Thyroid gland (tissue), 4 donors: ENCODE measurements around the gene METTL21C.

Experiments used
- POLR2A ChIP-seq, 2 donors: fragments of 450-650 bp; IDR thresholded peaks; one replicate each; pipeline ENCODE4 v1.6.1; 2017; ENCODE audit warnings: antibody characterized with exemption in 2 of 2, mild to moderate bottlenecking in 2 of 2, moderate library complexity in 1 of 2
- TF ChIP-seq, protein P1 (sequence below), 6 experiments: fragments of 200-600 bp in 3 of 6; fragments of 450-650 bp in 3 of 6; sonication (generic) in 3 of 6; IDR thresholded peaks; one replicate each; pipeline ENCODE4 v1.5.1; 2016 to 2019; ENCODE audit warnings: antibody characterized with exemption in 6 of 6, mild to moderate bottlenecking in 2 of 6, inconsistent platforms in 1 of 6, moderate library complexity in 1 of 6

DNA sequence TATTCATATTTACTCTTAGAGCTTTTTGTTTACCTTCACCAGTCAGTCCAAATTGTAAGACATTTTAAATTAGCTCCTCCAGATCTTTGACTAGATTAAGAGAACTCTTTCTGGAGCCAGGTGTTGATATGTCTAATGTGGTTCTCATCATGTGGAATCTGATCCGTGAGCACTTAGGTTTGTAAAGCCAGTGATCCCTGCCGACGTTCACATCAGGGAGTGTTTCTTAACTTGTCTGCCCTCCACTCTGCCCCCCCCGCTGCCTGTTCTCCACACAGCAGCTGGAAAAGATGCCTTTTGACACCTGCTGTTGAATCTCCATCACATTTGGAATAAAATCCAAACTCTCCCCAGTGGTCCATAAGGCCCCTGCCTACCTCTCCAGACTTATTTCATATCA, 17.7 kb downstream of the METTL21C start:
- TF ChIP-seq, protein P1, sequence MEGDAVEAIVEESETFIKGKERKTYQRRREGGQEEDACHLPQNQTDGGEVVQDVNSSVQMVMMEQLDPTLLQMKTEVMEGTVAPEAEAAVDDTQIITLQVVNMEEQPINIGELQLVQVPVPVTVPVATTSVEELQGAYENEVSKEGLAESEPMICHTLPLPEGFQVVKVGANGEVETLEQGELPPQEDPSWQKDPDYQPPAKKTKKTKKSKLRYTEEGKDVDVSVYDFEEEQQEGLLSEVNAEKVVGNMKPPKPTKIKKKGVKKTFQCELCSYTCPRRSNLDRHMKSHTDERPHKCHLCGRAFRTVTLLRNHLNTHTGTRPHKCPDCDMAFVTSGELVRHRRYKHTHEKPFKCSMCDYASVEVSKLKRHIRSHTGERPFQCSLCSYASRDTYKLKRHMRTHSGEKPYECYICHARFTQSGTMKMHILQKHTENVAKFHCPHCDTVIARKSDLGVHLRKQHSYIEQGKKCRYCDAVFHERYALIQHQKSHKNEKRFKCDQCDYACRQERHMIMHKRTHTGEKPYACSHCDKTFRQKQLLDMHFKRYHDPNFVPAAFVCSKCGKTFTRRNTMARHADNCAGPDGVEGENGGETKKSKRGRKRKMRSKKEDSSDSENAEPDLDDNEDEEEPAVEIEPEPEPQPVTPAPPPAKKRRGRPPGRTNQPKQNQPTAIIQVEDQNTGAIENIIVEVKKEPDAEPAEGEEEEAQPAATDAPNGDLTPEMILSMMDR (IDR thresholded peaks at IDR 0.05) = no peak
- TF ChIP-seq POLR2A (IDR thresholded peaks at IDR 0.05) = no peak
